HG02938 (cell line): ENCODE results near the gene INPP4A.
"Not testable (repeated sequence)": the region's sequence is repeated elsewhere in the genome, so short reads cannot be mapped to it uniquely, and the experiment has no call there.

Source experiments
- ATAC-seq: cut with Tn5 transposase; IDR thresholded peaks from one replicate; pipeline ENCODE4 v1.9.1; 2021; ENCODE audit warnings: mild to moderate bottlenecking, moderate library complexity; ENCODE audit not compliant: unreplicated experiment

The INPP4A gene

DNA sequence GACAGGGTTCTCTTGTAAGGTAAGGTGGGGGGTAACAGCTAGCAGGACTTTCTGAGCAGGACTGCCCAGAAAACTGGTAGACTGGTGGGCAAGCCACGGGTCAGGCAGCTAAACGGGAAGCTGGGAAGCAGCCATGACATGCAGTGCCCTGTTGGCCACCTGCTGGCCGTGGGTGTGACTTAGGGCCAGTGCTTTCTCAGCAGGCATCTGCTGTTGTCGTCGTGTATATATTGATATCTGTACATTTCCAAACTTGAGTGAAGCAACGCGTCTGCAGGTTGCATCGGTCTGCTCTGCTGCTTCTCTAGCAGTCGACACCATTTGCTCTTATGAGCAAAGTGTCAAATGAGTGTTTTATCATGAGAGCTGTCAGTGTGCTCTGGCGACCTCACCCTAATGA lies 132.7 kb downstream of the INPP4A start:
- ATAC-seq: no peak

DNA sequence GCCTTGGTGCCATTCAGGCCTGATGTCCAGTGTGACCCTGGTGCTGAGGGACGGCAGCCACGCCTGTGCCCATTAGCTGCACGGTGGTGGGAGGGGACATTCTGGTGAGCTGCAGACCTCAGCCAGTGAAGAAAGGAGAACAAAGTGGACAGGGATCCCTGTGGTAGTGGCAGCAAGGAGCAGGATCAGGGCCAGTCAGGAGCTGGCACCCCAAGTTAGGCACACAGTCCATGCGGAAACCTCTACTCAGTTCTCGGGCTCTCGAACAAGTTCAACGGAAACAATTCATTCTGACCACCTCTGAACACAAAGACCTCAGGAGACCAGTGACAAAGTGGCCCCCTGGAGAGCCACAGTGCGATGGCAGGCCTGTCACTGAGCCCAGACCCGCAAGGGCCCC lies 133.6 kb downstream of the INPP4A start:
- ATAC-seq: no peak

DNA sequence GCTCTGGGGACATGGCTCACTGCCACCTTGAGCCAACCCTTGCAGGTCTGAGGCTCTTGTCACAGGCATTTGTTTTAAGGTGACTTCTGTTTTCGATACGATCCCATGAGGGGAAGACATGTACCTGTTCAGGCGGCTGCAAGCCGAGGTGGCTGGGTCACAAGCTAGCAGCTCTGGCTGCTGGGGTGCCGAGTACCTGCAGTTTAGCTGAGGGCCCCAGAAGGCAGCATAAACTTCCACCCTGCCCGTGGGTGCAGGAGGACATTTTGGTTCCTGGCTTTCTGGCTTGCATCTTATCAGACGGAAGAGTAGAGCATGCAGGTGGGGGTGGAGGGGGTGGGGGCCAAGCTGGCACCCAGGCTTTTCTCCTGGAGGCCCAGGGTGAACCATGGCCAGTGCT lies 135.3 kb downstream of the INPP4A start:
- ATAC-seq: no peak

DNA sequence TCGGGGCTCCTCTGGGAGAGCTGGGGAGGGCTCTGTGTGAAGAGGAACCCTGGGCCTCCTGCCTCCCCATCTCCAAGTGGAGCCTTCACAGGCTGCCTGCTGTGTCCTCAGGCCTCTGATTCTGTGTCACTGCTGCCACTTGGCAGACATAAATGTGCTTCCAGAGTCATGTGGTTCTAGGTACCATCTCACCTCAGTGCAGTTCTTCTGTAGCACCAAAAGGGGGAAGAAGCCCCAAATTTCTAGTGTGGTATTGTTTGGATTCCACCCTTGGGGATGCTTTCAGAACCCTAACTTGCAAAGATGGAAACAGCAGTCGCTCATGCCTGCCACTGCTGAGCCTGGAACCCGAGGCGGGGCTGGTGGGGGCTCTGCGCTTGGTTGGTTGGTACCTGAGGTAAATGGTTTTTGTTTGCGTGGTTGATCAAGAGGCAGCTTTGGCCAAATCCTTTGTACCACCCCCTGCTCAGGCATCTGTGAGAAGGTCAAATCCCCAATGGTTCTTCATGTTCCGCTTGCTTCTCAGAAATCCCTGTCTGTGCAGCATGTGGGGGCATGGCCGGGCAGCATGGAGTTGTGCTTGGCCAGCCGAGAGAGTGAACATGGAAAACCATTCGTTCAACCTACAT lies 136.1 kb downstream of the INPP4A start:
- ATAC-seq: no peak

DNA sequence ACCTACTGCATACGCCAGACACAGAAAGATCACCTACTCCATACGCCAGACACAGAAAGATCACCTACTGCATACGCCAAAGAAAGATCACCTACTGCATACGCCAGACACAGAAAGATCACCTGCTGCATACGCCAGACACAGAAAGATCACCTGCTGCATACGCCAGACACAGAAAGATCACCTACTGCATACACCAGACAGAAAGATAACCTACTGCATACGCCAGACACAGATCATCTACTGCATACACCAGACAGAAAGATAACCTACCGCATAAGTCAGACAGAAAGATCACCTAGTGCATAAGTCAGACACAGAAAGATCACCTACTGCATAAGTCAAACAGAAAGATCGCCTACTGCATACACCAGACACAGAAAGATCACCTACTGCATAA lies 137.9 kb downstream of the INPP4A start:
- no peak for ATAC-seq

DNA sequence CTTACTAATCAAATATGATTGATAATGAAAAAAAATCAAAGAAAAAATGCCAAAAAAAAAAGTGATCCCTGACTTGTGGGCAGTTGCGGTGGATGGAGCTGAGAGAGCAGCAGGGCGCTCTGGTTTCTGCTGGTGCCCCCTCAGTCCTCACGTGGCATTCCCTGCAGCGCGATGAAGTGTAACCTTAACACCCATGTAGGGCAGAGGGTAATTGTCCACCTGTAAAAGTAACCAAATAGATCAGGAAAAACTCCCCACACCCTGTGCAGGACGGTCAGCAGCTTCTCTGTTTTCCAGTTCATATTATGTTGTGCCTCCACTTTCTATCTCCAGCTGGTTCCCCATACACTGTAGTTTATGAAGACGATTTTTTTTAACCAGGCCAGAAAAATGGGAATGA lies 138.6 kb downstream of the INPP4A start:
- ATAC-seq: no peak

DNA sequence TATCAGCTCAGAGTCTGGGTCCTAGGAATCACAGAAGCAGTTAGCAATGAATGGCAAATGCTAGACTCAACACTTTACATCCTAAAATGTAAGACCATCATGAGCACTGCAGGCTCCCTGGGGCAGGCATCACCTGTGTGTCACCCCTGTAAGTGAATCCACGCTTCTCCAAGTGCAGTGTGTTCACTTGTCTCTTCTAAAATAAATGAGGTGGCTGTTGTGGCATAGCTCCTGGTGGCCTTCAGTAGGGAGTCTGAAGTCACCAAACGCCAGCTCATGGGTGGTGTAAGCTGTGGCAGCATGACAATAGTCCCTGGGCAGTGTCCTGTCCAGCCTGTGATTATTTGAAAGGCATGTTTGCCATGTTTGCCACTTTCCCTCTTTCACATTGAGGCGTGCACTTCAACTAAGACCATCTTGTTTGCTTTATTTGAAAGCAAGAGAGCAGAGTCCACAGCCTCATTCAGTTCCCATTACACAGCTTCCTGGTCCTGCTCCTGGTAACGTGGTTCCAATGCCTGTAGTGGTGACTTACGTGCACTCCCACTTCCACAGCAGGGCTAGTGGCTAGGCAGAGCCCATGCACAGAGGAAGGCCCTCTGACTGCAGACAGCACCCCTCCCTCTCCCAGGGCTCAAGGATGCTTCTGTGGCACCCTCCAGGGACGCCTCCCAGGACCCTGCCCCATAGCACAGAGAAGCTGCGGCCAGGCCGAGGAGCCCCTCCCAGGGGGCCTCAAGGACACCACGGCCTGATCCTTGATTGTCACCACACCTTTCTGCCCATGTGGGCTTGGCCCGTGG lies 139.4 kb downstream of the INPP4A start:
- no peak for ATAC-seq

DNA sequence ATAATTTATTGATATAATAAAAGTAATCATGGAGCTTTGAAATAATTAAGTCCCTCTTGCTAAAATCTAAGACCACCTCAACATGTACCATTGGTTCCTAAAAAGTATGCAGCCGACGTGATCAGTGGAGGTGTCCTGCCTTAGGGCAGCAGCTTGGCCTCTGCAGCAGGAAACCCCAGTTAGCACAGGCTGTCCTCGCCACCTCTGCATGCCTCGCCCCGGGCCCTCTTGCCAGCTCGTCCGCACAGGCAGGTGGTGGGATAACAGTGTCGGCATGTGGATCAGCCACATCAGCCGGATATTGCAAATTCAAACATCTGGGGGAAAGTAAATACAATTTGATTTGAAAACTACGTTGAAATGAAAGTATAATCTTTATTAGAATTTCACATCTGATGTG lies 140.7 kb downstream of the INPP4A start:
- ATAC-seq: no peak

DNA sequence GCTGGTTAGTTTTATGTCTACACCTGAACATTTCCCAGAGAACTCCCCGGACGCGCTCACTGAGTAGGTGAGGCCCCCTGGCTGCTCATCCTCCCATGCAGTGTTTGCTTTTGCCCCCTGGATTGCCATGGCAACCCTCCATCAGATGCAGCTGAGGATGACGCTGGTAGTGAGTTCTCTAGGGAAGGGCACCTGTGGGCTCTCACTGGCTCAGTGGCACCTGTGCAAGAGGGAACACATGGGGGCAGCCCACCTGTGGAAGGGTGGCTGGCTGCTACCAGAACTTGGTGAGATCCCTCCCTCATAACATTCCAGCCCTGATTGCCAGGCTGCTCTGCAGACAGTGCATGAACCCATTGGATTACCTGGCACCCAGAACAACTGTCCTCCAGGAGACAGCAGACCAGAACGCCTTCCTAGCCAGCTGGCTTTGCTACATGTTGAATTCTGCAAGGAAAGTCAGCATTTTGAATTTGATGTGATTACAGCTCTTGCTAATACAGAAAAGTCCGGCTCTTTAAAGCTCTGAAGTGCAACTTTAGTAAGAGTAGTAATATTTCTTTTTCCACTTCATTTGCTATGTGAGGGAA lies 142.0 kb downstream of the INPP4A start:
- ATAC-seq: no peak

DNA sequence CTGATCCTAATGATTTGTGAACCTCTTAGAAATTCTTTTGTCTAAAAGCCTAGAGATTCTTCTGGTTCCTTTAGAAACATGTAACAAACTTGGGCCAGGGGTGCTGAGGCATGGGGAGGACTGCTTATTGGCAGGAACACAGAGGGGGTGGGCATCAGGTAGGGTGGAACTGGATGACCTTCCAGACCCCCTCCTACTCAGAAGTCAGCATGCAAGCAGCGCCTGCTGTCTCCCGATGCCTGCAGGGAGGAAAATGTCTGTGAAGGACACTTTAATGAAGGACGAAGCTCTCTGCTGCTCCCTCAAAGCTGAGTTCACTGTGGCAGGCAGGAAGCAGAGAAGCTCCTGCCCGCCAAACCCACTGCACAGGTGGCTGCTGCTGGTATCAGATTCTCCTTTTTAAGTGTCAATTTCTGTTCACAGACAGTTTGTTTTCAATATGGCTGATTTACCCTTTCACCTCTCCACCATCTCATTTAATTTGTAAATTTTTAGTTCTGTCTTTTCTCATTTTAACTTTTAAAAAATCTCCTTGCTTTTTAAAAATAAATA lies 144.3 kb downstream of the INPP4A start:
- no peak for ATAC-seq

DNA sequence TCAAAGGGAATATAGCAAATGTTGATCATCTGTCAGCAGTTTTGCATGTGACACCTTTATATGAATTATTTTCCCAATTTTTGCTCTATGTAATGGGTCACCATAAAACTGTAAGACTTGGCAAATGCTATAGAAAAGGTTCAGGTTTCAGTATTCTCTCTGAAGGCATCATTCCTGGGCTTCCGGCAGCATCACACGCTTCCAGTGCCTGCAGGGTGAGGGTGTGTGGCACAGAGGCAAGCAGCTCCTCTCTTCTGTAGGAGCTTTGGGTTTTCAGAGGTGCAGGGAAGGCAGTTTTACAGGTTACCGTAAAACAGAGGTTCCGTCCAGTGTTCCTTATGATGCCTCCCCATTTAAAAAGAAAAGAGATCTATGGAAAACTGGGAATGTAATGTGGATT lies 144.8 kb downstream of the INPP4A start:
- ATAC-seq: no peak

DNA sequence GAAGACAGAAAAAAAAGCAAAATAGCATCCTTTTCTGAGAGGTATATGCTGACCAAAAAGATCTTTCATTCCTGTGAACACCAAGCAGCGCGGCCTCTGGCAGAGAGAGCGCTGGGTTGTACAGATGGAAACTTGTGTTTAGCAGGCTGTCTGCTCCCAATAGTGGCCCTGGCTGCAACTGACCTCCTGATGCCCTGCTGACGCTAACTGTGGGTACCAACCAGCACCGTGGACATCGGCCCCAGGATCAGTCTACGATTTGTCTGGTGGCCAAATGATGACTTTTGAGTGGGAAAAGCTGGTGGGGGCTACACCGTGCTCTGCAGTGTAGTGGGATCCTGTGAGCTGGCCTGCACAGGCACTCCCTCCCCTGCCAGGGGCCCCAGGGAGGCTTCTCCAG lies 147.9 kb downstream of the INPP4A start:
- no peak for ATAC-seq

DNA sequence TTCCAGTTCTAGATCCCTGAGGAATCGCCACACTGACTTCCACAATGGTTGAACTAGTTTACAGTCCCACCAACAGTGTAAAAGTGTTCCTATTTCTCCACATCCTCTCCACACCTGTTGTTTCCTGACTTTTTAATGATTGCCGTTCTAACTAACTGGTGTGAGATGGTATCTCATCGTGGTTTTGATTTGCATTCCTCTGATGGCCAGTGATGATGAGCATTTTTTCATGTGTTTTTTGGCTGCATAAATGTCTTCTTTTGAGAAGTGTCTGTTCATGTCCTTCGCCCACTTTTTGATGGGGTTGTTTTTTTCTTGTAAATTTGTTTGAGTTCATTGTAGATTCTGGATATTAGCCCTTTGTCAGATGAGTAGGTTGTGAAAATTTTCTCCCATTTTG lies 150.0 kb downstream of the INPP4A start:
- ATAC-seq: not testable (repeated sequence)

DNA sequence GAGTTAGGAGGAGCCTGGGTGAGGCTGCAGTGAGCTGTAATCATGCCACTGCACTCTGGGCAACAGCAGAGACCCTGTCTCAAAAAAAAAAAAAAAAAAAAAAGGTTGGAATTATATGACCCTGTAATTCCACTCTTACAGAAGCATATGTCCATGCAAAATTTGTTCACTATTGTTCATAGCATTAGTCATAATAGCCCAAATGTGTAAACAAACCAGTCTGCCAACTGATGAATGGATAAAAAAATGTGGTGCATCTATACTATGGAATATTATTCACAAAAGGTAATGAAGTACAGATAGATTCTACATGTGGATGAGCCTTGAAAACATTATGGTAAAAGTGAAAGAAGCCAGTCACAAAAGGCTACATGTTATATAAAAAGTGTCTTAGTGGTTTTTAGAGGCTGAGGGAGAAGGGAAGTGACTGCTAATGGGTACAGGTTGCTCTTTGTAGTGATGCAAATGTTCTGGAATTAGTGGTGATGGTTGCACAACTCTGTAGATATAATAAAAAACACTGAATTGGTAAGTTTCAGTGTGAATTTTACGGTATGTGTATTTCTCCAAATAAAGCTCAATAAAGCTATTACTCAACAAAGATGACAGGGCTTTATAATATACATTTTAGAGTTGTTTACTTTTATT lies 154.2 kb downstream of the INPP4A start:
- ATAC-seq: no peak

DNA sequence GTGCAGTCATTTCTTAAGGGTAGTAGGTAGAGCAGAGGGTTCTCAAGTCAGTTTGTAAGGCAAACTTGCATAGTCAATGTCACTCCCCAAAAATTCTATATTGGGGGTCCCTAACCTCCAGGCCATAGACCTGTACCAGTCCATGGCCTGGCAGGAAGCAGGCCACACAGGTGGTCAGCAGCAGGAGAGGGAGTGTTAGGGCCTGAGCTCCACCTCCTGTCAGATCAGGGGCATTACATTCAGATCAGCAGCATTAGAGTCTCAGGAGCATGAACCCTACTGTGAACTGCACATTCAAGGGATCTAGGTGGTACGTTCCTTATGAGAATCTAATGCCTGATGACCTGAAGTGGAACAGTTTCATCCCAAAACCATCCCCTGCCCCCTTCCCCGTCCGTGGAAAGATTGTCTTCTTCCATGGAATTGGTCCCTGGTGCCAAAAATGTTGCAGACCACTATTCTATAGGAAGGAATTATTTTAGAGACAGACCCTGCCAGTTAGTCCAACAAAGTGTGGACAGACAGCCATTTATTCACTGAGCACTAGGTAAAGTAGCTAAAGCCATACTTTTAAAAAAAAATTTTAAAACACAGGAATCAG lies 157.0 kb downstream of the INPP4A start:
- ATAC-seq: no peak

DNA sequence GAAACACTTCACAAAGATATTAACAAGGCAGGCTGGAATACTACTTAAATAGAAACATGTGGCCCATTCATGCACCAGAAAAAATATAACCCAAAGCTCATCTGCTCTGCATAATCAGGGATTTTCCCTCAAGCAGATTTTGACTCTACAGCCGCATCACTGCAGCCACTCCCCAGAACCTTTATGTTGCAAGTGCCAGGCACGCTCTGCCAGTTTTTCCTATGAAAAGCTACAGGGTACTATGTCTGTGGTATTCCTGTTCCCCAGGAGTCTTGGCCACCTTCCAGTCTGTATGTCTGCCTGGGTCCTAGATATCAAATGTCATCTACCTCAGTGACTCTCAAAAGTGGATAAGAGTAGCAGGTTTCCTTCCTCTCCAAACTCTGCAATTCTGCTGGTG lies 159.9 kb downstream of the INPP4A start:
- no peak for ATAC-seq

DNA sequence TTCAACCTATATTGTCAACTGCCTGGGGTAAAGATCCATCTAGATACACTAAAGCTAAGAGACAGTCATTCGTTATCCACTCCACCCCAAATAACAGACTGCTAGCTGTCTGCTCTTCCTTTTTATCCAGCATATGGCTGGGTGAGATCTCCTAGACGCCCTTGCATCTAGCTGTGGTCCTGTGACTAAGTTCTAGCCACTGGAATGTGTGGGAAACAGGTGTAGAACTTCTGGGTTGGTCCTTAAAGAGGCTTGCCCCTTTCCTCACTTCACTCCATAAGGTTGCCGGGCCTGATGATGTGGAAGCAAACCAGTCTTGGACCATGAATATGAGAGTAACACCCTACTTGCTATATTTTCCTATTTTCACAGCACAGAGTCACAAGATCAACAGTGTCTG lies 160.4 kb downstream of the INPP4A start:
- ATAC-seq: no peak

DNA sequence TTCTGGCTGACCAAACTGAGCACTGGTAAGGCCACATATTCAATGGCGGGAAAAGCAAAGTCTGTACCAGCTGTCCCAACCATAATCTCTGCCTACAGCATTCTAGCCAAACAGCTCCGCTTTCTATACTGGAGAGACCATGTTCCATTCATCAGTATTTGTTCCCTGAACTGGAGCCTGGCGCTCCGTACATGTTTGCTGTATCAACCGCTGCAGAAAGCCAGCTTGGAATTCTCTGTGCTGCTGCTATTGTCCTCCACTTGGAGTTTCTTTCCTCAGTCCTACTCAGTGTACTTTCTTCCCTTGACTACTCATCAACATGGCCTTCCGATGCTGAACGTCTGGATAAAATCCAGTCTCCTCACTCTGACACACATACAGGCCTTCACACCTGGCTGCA lies 161.8 kb downstream of the INPP4A start:
- ATAC-seq: no peak

DNA sequence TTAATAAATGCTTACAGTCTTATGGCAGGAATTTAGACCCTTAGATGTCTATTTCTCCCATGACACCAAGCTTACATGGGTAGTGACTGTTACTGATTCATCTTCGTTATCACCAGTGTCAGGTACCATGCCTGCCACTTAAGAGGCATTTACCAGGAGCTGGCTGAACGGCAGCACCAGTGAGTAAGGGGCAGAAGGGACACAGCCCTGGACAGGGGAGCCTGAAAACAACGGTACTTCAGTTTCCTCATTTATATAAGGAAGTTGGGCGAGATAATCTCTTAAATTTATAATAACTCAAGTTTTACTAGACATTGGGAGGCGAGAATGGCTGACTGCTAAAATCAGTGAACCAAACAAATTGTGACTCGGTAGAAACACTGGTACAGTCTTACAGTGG lies 162.4 kb downstream of the INPP4A start:
- no peak for ATAC-seq

DNA sequence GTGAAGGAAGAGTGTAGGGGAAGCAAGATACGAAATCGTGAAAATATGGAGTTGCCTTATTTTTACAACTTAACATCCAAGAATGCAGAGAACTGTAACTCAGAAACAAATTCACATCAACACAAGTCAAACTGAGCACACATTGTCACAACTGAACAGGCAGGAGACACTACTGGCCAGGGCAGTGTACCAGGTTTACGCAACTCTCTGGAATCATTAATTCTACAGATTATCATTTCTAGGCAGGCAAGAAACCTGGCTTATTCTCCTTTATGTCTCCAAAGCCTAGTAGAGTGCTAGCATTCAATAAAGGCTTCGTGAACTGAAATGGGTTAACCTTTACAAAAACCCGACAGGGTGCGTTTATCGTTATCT lies 163.1 kb downstream of the INPP4A start:
- ATAC-seq: peak; percentile 7
